ENCODE measurements around the gene ZNF646.
A peak's percentile ranks its signal among the peaks of the same experiment; 100 is the strongest.
"Not testable (repeated sequence)": the region's sequence is repeated elsewhere in the genome, so short reads cannot be mapped to it uniquely, and the experiment has no call there.

The ZNF646 gene

DNA sequence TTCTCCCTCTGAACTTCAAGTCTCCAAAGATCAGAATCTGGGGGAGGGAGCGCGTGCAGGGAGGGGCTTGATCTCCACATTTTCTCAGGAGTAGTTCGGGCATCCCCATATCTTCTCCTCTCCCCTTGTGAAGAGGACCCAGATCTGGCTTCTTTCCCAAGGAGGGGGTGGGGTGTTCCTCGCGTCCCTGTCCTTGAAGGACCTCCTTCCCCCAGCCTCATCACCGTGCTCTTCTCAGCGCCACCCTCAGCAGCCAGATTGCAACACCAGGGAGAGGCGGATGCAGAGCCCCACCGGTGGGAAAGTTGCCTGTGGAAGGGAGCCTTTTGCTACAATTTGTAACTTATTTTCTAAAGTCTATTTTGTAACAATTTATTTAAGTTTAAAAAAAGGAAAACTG, 8.9 kb downstream of the ZNF646 start:
- FAIRE-seq: no peak
- no peak for DNase-seq (ENCODE audit: low spot score)

DNA sequence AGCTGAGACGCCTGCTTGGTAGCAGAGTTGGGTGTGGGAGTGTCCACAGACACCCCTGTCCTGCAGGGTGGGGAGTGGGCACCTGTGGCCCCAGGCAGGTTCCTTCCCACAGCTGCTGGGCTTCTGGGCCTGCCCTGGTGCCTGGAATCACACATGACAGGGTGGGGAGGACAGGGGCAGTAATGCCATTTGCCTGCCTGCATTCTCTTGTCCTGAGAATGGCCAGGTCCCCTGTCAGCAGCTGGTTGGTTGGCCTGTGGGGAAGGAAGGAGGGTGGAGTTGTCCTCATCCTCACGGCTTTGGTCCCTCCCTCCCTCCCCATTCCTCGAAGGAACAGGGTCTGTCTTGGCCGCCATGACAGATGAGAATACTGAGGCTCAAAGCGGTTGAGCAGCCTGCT, 9.3 kb downstream of the ZNF646 start:
- FAIRE-seq: no peak
- no peak for DNase-seq (ENCODE audit: low spot score)

DNA sequence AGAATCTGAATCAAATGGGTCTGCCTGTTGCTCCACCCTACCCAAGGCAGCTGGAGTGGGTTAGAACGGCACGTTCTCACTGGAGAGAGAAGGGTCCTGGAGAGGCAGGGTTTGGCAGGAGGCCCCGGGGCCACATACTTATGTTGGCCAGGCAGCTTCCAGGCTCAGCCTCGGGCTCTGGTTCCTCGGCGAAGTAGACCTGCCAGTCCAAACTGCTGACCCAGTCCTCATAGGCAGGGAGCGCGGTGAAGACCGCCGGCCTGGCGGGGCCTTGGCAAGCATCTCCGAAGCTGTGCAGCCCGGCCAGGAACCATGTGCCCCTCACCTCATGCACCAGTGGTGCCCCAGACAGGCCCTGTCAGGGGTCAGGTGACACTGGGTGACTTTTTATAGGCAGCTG, 9.8 kb downstream of the ZNF646 start:
- DNase-seq (ENCODE audit: low spot score) (no peak), FAIRE-seq (no peak)

DNA sequence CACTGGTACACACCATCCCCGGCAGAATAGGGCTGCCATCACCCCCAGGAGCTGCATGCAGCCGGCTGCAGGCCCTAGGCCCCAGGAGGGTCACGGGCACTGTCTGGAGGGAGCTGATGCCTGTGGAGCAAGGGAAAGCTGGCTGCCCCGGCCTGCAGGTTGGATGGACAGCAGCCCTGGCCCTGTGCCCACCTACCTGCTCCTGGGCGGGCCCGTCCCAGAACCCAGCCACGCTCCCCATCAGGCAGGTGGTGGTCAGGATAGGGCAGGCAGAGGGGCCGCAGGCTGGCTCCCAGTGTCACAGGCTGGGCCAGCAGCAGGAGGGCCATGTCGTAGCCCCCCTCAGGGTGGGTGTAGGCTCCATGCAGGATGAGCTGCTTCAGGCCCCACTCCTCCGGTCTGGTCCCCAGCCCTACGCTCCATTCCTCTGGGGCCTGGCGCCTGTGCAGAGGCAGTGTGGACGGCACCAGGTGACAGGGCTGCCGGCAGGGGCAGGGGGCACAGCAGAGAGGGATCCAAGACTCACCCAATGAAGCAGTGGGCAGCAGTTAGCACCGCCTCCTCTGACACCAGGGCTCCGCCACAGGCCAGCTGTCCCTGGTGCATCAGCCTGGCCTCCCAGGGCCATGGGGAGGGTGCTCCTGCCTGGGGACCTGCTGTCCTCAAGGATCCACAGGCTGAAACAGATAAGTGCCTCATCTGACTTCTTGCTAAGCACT, 10.5 kb downstream of the ZNF646 start:
- no peak for FAIRE-seq

DNA sequence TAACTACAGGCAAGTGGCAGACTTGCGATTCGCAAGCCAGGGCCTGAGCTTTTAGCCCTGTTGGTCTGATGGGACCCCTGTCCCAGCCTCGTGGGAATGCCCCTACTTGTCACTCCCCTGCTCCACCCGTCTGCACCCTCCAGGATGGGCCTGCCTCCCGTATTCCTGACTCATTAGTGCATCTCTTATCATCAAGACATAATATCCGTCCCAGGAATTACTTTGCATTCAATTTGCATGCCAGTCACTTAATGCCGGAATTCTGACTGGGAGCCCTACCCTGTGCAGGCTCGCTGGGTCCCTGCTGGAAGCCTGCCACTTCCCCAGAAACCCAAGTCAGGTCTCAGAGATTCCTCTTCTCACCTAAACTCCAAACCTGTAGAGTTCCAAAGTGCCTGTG, 11.2 kb downstream of the ZNF646 start:
- no peak for FAIRE-seq
- no peak for DNase-seq (ENCODE audit: low spot score)

More for the DNA sequence above, 10.5 kb downstream of the ZNF646 start:
- no peak for DNase-seq (ENCODE audit: low spot score)

DNA sequence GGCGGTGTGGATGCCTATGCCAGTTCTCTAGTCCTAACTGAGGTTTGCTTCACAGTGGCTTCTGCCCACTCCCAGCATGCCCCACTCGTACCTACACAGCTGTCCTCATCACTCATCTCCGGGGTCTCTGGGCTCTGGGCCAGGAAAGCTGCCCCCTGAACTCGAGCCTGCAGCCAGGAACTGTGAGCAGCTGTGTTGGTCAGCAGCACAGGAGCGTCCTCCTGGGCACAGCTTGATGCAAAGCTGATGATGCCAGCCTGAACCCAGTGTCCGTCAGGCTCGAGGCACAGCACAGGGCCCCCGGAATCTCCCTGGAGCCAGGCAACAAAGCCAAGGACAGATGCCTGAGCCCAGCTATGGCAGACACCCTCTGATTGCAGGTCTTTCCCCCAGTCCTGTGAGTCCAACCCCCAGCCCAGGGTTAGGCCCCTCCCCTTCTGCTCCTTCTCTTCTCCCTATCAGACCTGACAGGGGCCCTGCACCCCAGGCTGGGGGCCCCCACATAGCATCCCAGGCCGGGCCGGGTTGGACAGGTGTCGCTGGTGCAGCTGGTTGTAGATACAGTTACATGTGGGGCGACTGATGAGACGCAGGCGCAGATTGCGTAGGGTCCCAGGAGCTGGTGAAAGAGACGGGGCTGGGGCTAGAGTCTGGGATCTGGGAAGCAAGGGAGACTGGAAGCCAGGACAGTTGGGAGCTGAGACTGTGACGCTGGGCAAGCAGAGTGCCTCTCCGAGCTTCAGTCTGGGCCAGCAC, 11.8 kb downstream of the ZNF646 start:
- FAIRE-seq (no peak), DNase-seq (ENCODE audit: low spot score) (no peak)

DNA sequence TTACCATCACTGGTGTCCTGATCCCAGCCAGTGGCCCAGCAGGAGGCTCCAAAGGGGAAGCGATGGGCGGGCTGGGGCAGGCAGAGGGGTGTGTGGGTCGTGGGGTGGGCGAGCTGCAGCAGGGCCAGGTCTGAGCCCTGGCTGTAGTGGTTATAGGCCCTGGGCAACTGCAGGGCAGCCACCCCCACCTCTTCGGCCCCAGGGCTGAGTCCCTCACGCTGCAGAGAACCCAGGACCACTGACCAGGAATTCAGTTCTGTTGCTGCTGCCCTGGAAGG, 12.3 kb downstream of the ZNF646 start:
- FAIRE-seq: no peak

DNA sequence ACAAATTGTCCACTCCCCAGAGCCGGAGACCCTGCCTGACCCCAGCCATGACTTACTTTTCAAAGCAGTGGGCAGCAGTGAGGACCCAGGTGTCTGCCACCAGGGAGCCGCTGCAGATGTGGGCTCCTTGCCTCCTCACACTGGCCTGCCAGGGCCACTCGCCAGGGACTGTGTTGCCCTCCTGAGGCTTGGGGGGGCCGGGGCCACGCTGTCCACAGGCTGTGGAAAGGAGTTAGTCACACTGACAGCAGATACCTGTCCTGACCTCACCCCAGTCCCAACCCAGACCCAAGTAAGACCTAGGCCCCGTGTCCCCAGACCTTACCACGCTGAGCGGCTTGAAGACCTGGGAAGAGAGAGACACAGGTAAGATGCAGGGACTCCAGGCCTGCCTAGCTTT, 13.3 kb downstream of the ZNF646 start:
- no peak for DNase-seq (ENCODE audit: low spot score)
- FAIRE-seq: no peak

More for the DNA sequence above, 12.3 kb downstream of the ZNF646 start:
- DNase-seq (ENCODE audit: low spot score): no peak

DNA sequence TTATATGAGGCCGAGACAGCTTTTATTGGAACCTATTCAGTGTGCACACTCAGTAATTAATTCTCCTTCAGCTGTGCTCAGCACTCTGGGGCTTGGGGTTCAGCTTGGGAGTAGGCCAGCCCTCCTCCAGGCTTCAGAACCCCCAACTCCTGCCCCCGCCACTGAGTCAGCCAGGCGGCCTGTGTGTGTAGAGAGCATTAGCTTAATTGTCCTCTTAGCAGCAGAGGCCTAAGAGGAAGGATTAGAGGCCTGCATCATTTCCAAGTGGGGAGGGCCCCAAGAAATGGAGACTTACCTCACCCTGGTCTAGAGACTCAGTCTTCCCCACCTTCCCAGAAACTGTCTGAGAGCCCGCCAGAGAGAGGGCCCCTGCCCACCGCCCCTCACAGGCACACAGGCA, 13.7 kb downstream of the ZNF646 start:
- FAIRE-seq (no peak), DNase-seq (ENCODE audit: low spot score) (no peak)

DNA sequence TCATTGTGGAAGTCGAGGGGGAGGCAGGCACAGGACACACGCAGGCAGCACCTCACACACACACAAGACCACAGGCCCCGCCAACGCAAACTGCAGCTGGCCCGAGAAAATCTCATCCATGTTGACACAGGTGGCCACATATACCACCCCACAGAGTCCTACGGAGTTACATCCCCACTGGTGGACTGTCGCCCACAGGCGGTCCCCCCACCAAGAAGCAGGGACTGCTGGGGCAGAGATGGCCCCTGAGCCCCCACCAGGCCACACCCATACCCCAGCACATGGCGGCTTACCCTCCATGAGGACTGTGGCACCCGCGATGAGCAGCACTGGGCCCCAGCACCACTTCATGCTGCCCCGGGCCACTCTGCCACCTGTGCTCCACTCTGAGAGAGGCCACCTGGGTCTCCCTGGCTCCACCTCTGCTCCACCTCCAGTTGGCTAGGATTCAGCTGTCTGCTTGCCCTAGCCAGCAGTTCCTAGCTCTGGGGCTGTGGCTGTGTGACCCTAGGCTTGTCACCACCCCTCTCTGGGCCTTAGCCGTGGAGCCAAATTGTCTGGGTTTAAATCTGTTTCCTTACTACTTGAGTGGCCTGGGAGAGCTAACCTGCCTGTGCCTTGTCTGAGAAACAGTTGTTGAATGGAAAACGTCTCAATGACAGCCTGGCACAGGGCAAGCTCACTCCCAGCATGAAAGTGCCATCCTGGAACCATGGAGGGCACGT, 14.4 kb downstream of the ZNF646 start, which contains the start of gene PRSS53:
TSS of gene PRSS53 (minus strand) at position 485 of the 725 bp plus-strand sequence. CDS start at position 351, 134 bp downstream.
- FAIRE-seq: no peak
- no peak for DNase-seq (ENCODE audit: low spot score)

DNA sequence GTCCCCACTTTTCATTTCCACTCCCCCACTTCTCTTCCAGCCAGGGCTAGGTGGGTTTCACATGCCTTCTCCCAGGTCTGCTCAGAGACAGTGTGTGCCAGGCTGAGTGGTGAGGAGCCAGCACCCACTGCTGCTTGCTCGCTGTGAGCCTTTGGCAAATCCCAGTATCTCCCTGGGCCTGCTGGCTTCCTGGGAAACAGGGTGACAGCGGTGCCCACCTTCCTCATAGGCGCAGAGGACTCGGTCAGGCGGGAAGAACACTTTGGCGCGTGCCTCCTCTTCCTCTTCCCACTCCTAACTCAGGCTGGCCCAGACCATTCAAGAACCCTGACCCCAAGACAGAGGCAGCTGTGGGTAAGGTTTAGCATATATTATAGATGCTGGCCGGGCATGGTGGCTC, 15.0 kb downstream of the ZNF646 start:
- no peak for FAIRE-seq
- no peak for DNase-seq (ENCODE audit: low spot score)

DNA sequence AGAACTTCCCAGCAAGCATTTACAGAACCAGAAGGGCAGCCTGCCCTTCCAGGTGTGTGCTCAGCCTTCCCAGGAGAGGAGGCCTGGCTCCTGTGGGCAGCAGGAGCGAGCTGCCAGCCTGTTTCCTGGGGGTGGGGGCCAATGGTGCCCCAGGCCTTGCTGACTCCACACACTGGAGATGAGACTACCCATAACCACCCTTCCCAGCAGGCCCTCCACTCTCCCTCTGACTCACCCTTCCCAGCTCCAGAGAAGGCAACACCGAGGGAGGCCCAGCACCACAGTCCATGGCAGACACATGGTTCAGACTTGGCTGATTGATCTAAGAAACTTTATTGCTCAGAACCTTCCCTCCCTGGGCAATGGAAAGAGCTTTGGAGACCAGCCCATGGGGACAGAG, 16.3 kb downstream of the ZNF646 start:
- no peak for FAIRE-seq
- DNase-seq (ENCODE audit: low spot score): peak; percentile 57

DNA sequence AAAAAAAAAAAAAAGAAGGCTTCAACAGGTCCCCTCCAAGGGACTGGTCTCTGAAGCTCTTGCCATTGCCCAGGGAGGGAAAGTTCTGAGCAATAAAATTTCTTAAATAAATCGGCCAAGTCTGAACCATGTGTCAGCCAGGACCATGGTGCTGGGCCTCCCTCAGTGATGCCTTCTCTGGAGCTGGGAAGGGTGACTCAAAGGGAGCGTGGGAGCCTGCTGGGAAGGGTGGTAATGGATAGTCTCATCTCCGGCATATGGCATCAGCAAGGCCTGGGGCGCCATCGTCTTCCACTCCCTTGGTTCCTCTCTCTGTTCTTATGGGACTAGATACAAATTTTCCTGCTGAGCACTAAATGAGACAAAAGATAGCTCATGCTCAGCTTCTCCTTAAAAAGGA, 18.1 kb downstream of the ZNF646 start:
- FAIRE-seq: no peak
- DNase-seq (ENCODE audit: low spot score): no peak

DNA sequence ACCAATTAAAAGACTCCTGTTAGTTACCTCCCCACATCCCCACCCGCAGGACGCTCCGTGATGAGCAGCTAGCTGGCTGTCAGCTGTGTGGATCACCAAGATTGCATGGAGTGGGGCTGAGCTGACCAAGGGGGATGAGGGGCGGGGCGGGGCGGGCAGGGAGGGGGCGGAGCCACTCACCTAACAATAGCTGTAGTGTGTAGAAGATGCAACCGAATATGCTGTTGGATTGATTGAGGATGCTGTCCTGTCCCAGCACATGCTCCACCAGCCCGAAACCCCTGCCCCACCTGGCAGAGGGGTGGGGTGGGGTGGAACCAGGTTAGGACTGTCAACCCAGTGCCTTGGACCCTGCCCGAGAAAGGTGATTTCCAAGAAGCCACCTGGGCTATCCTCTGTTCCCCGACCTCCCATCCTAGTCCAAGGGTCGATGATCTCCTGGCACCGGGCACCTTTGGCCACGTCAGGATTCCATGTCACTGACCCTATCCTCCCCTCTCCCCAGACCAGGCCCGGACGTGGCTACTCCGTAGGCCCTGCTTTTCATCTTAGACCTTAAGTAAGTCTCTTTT, 19.0 kb downstream of the ZNF646 start:
- no peak for FAIRE-seq

DNA sequence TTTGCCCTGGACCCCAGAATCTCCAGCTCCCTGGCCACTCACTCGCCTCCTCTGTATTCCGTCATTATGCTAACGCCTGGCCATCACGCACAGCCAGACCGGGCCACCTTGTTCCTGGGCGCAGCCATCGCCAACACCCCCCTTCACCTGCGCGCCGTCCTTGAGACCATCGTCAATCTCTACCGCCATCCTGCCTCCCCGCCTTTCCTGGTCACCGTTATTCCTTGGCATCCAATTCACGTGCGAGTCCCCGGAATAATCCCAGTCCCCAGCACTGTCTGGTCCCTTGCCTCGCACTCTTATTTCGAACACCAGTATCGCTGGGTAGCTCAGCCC, 19.8 kb downstream of the ZNF646 start:
- DNase-seq (ENCODE audit: low spot score) (no peak), FAIRE-seq (no peak)

More for the DNA sequence above, 19.0 kb downstream of the ZNF646 start:
- DNase-seq (ENCODE audit: low spot score): peak; percentile 30

DNA sequence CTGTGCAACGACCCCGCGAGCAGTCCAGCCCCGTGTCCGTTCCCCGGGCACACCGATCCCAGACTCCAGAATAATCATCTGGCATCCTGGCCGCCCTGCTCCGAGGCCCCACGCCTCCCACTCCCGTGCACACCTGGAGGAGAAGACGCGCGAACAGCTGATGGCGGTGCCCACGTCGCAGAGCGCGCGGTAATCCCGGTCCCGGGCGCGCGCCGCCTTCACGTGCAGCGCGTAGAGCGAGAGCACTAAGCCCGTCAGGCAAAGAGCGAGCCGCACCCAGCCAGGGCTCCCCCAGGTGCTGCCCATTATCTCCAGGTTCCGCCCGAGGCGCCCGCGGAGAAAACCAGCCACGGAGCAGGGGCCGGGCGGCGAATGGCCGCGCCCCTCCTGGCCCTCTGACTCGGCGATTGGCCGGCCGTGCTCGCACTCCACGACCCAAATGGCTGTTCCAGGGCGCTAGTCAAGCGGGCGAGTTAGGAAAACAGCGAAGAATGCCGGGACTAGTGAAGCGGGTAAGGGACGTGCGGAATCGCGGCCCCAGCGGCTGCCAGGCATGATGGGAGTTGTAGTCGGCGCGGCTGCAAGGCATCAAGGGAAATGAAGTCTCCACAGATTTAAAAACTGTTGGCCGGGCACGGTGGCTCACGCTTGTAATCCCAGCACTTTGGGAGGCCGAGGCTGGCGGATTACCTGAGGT, 20.4 kb downstream of the ZNF646 start, which contains the start of gene VKORC1:
TSS of gene VKORC1 (minus strand) at position 374 of the 697 bp plus-strand sequence. CDS start at position 306, 68 bp downstream.
- DNase-seq (ENCODE audit: low spot score) (peak; percentile 96), FAIRE-seq (peak; percentile 88)

DNA sequence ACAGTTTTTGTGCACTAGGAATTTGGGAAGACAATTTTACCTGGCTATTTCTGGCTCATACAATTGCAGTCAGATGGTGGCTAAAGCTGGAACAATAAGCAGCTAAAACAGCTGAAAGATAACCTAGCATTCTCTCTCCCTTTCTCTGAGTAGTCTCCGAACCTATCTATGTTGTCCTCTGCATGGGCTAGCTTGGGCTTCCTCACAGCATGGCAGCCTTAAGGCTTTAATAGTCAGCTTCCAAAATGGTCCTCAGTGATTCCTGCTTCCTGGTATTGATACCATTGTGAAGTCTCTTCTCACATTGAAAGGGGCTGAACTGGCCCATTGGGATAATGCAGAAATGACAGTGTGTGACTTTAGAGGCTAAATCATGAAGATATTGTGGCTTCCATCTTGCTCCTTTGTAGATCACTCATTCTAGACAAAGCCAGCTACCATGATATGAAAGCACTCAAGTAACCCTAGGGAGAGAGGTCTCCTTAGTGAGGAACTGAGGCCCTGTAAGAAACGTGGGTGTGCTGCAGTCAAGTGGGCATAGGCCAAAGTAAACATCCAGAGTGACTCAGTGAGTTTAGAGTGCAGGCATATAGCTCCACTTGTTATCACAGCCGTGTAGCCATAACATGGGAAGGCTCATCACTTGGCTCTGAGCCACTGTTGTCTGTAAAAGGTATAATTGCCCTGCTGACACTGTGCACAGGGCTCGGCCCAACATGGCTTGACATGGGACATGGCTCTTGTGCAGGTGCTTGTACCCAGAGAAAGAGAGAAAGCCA, 25.8 kb downstream of the ZNF646 start:
- FAIRE-seq (no peak), DNase-seq (ENCODE audit: low spot score) (peak; percentile 41)

DNA sequence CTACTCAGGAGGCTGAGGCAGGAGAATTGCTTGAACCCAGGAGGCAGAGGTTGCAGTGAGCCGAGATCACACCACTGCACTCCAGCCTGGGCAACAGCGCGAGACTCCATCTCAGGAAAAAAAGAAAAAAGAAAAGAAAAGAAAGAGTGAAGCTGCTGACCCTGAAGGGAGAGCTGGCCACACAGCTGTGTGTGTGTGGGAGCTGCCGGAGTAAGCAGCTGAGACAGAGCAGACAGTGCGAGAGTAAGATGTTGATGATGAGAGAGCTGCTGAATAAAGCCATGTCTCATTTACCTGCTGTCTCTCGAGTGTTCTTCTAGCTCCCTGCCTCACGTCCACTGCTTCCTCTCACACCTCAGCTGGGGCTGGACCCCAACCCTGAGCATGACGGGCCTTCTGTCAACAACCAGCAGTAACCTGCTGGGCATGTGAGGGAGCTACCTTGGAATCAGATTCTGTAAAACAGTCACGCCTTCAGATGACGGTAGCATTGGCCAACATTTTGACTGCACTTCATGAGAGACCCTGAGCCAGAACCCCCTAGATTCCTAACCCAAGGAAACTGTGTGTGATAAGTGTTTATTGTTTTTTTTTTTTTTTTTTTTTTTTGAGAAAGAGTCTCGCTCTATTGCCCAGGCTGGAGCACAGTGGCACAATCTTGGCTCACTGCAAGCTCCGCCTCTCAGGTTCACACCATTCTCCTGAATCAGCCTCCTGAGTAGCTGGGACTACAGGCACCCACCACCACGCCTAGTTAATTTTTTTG, 26.8 kb downstream of the ZNF646 start:
- not testable (repeated sequence) for DNase-seq (ENCODE audit: low spot score); FAIRE-seq

DNA sequence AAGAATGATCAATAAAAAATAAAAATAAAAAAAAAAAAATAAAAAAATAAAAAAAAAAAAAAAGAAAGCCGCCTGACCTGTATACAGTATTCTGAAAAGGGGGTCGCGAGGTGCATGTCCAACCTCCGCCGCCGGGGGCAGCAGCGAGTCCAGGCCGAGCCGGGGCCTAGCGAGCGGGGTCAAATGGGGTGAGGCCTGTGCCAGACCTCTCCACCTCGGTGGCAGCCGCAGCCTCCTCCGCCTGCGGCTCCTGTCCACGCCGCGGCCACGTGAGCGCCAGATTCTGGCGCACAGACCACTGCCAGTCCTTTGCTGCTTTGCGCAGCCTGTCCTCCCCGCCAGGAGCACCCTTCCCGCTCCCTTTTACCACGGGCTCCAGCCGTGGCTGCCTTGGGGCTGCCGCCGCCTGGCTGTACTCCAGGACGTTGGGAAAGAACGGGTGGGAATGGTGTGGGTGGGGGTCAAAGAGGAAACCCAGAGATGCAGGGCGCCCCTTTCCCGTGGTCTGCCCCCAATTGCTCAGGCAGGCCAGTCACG, 31.5 kb downstream of the ZNF646 start:
- DNase-seq (ENCODE audit: low spot score) (peak; percentile 48), FAIRE-seq (no peak)

Measured in RCC 7860 (cell line).